ENCODE results near the gene CAPN12. TPM values are rescaled to one million over a fixed set of nuclear protein-coding genes. Genes with fewer than 3 reads are reported as not detected.

The CAPN12 gene
- total RNA-seq, 2 donors from 2014 or later, result 5.2 to 5.7 TPM

DNA sequence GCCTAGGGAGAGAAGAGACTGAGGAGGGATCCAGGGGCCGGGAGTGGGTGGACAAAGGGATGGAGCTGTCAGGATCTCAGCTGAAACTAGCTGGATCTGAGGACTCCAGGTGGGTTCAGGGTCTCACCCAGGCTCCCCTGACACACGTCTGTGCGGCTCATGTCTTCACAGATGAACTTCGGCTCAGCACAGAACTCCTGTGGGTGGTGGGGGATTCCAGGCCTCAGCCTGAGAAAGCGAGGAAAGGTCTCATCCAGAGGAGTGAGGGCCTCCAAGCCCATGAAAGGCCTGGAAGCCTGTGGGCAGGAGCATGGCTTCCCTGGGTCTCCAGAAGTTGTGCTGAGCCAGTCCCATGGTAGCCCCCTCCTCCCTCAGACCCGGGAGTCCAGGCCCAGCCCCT, 1.4 kb downstream of the CAPN12 start:
- H3K4me3 ChIP-seq, result no peak overlapping the region
- no peak for TF ChIP-seq CTCF (IDR thresholded peaks at IDR 0.05)
- no peaks in the 10 kb centered on the region for H3K27me3 ChIP-seq
- no peak overlapping the region for H3K9ac ChIP-seq (ENCODE audit: low read depth in 2 of 2, low read length in 2 of 2)
- intact Hi-C loops (cut with DNase I), result no loop called here
- no peaks in the 10 kb centered on the region for H3K9me3 ChIP-seq
- H3K36me3 ChIP-seq, result no peaks in the 10 kb centered on the region
- H3K4me1 ChIP-seq, result no peaks in the 10 kb centered on the region
- H3K27ac ChIP-seq, result no peak overlapping the region
- no peak for DNase-seq

DNA sequence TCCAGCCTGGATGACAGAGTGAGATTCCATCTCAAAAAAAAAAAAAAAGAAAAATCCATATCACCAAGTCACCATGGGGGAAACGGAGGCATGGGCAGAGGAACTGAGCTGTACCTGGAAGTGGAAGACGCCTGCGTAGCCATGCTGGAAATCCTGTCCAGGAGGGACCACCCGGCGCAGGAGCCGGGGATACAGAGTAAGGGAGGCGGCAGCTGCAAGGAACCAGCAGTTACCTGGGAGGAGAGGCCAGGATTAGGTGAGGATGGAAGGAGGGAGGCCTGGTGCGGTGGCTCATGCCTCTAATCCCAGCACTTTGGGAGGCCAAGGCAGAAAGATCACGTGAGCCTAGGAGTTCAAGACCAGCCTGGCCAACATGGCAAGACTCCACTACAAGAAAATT, 2.0 kb downstream of the CAPN12 start:
- H3K4me3 ChIP-seq, result no peak overlapping the region
- no peak overlapping the region for H3K9ac ChIP-seq (ENCODE audit: low read depth in 2 of 2, low read length in 2 of 2)
- no peaks in the 10 kb centered on the region for H3K4me1 ChIP-seq
- intact Hi-C loops (cut with DNase I), result no loop called here
- no peaks in the 10 kb centered on the region for H3K27me3 ChIP-seq
- TF ChIP-seq CTCF (IDR thresholded peaks at IDR 0.05), result no peak
- H3K36me3 ChIP-seq, result no peaks in the 10 kb centered on the region
- H3K27ac ChIP-seq, result no peak overlapping the region
- DNase-seq, result no peak
- no peaks in the 10 kb centered on the region for H3K9me3 ChIP-seq

- Histone ChIP-seq H3K4me3 (no peak overlapping the region), H3K27ac (no peak overlapping the region), H3K9me3 (no peaks in the 10 kb centered on the region), H3K36me3 (no peaks in the 10 kb centered on the region), H3K27me3 (no peaks in the 10 kb centered on the region), H3K4me1 (no peaks in the 10 kb centered on the region), H3K9ac (ENCODE audit: low read depth in 2 of 2, low read length in 2 of 2) (no peak overlapping the region)
- no peak for TF ChIP-seq CTCF (IDR thresholded peaks at IDR 0.05)
- intact Hi-C loops (cut with DNase I), result no loop called here
- no peak for DNase-seq
These were observed 2.6 kb downstream of the CAPN12 start for GRCh38 chr19:38741670-38742069.

GRCh38 chr19:38740932-38741331, 3.3 kb downstream of the CAPN12 start:
- Histone ChIP-seq H3K27me3 (no peaks in the 10 kb centered on the region), H3K36me3 (no peaks in the 10 kb centered on the region)
- DNase-seq, result no peak

DNA sequence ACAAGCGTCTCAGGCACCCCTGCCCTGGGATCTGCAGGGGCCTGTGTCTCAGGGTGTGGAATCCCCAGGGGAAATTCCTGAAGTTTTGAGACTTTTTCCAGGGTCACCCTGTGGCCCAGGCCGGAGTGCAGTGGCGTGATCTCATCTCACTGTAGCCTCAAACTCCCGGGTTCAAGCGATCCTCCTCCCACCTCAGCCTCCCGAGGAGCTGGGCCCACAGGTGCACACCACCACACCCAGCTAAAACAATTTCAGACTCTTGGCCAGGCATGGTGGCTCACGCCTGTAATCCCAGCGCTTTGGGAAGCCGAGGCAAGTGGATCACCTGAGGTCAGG, 4.0 kb downstream of the CAPN12 start:
- H3K4me3 ChIP-seq, result no peak overlapping the region
- H3K9ac ChIP-seq (ENCODE audit: low read depth in 2 of 2, low read length in 2 of 2), result no peak overlapping the region
- no peak for DNase-seq
- no peaks in the 10 kb centered on the region for H3K36me3 ChIP-seq
- H3K27ac ChIP-seq, result no peak overlapping the region
- TF ChIP-seq CTCF (IDR thresholded peaks at IDR 0.05), result no peak
- no peaks in the 10 kb centered on the region for H3K9me3 ChIP-seq
- intact Hi-C loops (cut with DNase I), result no loop called here
- no peaks in the 10 kb centered on the region for H3K4me1 ChIP-seq
- H3K27me3 ChIP-seq, result no peaks in the 10 kb centered on the region

More at GRCh38 chr19:38740932-38741331, 3.3 kb downstream of the CAPN12 start:
- TF ChIP-seq CTCF (IDR thresholded peaks at IDR 0.05), result no peak
- no peaks in the 10 kb centered on the region for H3K4me1 ChIP-seq
- no peaks in the 10 kb centered on the region for H3K9me3 ChIP-seq
- H3K9ac ChIP-seq (ENCODE audit: low read depth in 2 of 2, low read length in 2 of 2), result no peak overlapping the region
- no peak overlapping the region for H3K27ac ChIP-seq
- no peak overlapping the region for H3K4me3 ChIP-seq
- intact Hi-C loops (cut with DNase I), result no loop called here
